ENCODE results near the gene ANAPC5.

DNA sequence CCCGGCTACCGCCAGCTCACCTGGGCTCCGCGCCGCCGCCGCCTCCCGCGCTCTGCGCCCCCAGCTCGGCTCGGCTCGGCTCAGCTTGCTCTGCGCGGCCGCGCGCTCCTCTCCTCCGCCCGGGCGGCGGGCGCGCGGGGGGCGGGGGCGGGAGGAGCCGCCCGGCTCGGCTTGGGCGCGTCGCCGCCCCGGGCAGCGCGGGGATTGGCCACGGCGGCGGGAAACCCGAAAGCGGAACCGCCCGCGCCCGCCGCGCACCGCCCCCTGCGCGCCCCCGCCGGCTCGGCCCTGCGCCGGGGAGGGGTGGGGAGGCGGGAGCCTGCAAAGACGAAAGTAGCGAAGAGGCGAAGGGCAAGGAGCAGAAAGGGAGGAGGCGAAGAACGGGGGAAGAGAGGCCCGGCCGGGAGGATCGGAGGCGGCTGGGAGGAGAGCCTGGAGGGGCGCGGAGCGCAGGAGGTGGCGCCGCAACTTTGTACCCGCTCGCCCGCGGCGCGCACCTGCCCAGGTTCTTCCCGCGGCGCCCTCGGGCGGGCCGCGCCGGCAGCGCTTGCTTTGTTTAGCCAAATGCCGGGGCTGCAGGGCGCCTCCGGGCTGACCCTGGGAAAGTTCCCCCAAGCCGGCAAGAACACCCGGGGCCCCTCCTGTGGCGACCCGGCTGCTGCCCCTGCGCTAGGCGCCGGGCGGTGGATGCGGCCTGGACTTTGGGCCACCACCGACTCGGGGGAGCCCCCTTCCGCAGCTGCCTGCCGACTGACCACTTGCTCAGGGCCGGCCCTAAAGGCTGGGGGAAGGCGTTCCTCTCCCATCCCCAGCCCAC lies 55.4 kb downstream of the ANAPC5 start, which contains the start of gene CAMKK2:
- TF ChIP-seq, protein P1, sequence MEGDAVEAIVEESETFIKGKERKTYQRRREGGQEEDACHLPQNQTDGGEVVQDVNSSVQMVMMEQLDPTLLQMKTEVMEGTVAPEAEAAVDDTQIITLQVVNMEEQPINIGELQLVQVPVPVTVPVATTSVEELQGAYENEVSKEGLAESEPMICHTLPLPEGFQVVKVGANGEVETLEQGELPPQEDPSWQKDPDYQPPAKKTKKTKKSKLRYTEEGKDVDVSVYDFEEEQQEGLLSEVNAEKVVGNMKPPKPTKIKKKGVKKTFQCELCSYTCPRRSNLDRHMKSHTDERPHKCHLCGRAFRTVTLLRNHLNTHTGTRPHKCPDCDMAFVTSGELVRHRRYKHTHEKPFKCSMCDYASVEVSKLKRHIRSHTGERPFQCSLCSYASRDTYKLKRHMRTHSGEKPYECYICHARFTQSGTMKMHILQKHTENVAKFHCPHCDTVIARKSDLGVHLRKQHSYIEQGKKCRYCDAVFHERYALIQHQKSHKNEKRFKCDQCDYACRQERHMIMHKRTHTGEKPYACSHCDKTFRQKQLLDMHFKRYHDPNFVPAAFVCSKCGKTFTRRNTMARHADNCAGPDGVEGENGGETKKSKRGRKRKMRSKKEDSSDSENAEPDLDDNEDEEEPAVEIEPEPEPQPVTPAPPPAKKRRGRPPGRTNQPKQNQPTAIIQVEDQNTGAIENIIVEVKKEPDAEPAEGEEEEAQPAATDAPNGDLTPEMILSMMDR (IDR thresholded peaks at IDR 0.05) = peak in 4 of 6 experiments; percentile 14 to 30 (median 20)
- TF ChIP-seq POLR2A (IDR thresholded peaks at IDR 0.05) = peak; percentile 67 to 85

Measured in Peyer's patch (tissue), 4 donors.